SJSA1 (cell line): Measurements from ENCODE around the gene OR2G2. TPM values are rescaled to one million over a fixed set of nuclear protein-coding genes. Genes with fewer than 3 reads are reported as not detected.

Experiments used
- DNase-seq, 2 experiments: peaks; one replicate each; pipeline ENCODE4 v3.0.0-alpha.2; 2015 to 2020; ENCODE audit warnings: low spot score in 2 of 2, low read depth in 1 of 2
- H3K27ac ChIP-seq: fragments of 250-450 bp; sonication (Bioruptor Pico); 2 replicates; pipeline ENCODE4 v1.5.1; 2020; ENCODE audit warnings: mild to moderate bottlenecking, moderate library complexity
- H3K27me3 ChIP-seq: fragments of 250-450 bp; sonication (Bioruptor Pico); replicated peaks from 2 replicates; pipeline ENCODE4 v1.5.1; 2020; ENCODE audit warnings: mild to moderate bottlenecking, moderate library complexity
- H3K36me3 ChIP-seq: fragments of 250-450 bp; sonication (Bioruptor Pico); 2 replicates; pipeline ENCODE4 v1.5.1; 2020; ENCODE audit warnings: mild to moderate bottlenecking
- H3K4me1 ChIP-seq: fragments of 250-450 bp; sonication (Bioruptor Pico); replicated peaks from 2 replicates; pipeline ENCODE4 v1.6.1; 2021; ENCODE audit warnings: mild to moderate bottlenecking
- H3K4me3 ChIP-seq: fragments of 250-450 bp; sonication (Bioruptor Pico); 2 replicates; pipeline ENCODE4 v1.5.1; 2020; ENCODE audit warnings: mild to moderate bottlenecking
- H3K9me3 ChIP-seq: fragments of 250-450 bp; sonication (Bioruptor Pico); replicated peaks from 2 replicates; pipeline ENCODE4 v1.5.1; 2020; ENCODE audit warnings: mild to moderate bottlenecking
- total RNA-seq: library from RNA; depleted of rRNA; stranded (reverse); fragments of >200 nt; shearing (Covaris generic); gene quantifications from 2 replicates; pipeline ENCODE4 v1.2.3, GENCODE V29; 2014; rRNA removed

The OR2G2 gene
- total RNA-seq, 1 experiment from 2014 or later = not detected

DNA sequence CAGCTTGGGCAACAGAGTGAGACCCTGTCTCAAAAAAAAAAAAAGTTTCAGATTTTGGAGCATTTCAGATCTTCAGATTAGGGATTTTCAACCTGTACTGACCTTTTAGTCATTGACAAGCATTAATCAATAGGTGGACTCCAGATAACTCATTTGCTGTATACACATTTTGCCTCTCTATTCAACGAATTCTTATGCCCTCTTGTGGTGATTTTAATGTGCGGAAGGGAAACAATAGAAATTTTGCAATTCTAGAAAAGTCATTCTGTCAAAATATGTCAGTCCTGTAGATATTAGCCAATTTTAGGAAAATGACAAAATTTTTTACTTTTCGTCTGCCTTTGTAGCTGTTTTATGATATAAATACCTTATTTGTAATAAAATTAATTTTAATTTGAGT is 11.6 kb upstream of the OR2G2 start:
- Histone ChIP-seq H3K4me1 (no peaks in the 10 kb centered on the region), H3K4me3 (no peak overlapping the region), H3K27ac (no peak overlapping the region), H3K36me3 (no peaks in the 10 kb centered on the region), H3K27me3 (no peaks in the 10 kb centered on the region), H3K9me3 (peaks cover 11% of the 10 kb centered on the region; the same call in 1 of the 2 replicates)
- no peak for DNase-seq

DNA sequence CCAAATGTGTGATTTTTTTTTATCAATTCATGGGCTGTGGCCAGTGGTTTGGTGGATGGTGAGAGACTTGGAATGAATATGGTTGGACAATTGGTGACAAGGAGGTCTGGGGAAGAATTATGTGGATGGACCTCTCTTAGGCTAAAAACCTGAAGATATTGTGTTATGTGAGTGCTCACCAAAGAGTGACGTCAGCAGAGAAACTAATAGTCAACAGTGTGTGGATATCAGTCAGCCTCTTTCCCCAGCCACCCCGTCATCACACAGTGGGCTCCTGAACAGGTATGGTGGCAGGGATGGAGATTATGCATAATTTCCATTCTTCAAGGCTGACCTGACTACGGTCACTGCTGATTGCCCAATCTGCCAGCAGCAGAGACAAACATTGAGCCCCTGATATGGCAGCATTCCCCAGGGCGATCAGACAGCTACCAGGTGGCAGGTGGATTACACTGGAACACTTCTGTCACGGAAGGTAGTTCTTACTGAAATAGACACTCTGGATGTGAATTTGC is 9.2 kb upstream of the OR2G2 start:
- no peak for DNase-seq
- no peaks in the 10 kb centered on the region for H3K36me3 ChIP-seq
- no peaks in the 10 kb centered on the region for H3K4me1 ChIP-seq
- peaks cover 11% of the 10 kb centered on the region; the same call in 1 of the 2 replicates for H3K9me3 ChIP-seq
- H3K4me3 ChIP-seq = no peak overlapping the region
- no peak overlapping the region for H3K27ac ChIP-seq
- H3K27me3 ChIP-seq = no peaks in the 10 kb centered on the region

DNA sequence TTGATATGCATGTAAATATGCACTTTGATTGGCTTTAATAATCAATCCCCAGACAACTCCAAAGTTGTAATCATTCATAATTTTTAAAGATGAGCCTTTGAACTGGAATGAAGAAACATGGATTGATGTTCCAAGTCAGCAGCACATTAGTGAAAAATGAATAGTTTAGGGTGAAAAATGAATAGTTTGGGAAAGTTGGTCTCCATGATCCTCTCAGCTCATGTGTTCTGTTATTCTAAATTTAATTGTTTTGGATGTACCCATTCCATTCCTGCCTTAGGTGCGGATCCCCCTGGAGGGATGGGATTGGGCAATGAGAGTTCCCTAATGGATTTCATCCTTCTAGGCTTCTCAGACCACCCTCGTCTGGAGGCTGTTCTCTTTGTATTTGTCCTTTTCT is 17.1 kb downstream of the OR2G2 start, which contains the start of gene OR2G3:
Gene OR2G3, plus strand, starts transcription at position 301 of the 400 bp plus-strand sequence. Its CDS starts 0 bp downstream, at position 301.
- H3K9me3 ChIP-seq = peaks cover 5% of the 10 kb centered on the region; the same call in 1 of the 2 replicates
- no peak within 1 kb of the TSS for H3K4me3 ChIP-seq
- H3K36me3 ChIP-seq = no peaks in the 10 kb centered on the region
- H3K27ac ChIP-seq = no peak within 1 kb of the TSS
- H3K4me1 ChIP-seq = no peaks in the 10 kb centered on the region
- DNase-seq = no peak
- no peaks in the 10 kb centered on the region for H3K27me3 ChIP-seq

DNA sequence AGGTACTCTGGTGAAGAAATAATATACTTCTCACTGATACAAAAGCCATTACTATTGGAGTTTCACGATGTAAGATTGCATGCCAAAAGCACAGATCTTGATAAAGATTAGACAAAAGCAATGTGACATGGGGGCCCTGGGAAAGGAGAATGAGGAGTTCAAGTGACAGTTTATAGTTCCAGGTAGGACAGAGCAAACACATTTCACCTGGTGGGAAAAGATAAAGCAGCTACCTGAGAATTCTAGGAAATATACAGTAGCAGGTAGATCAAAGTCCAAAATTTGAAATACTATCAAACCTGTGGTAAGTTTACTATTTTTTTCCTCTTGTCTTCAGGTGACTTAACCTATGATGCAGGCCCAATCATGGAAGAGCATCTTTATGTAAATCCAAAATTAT is 25.2 kb downstream of the OR2G2 start:
- Histone ChIP-seq H3K36me3 (no peaks in the 10 kb centered on the region), H3K4me1 (no peaks in the 10 kb centered on the region), H3K4me3 (no peak overlapping the region), H3K27ac (no peak overlapping the region), H3K27me3 (no peaks in the 10 kb centered on the region), H3K9me3 (peaks cover 6% of the 10 kb centered on the region; the same call in 1 of the 2 replicates)
- no peak for DNase-seq

DNA sequence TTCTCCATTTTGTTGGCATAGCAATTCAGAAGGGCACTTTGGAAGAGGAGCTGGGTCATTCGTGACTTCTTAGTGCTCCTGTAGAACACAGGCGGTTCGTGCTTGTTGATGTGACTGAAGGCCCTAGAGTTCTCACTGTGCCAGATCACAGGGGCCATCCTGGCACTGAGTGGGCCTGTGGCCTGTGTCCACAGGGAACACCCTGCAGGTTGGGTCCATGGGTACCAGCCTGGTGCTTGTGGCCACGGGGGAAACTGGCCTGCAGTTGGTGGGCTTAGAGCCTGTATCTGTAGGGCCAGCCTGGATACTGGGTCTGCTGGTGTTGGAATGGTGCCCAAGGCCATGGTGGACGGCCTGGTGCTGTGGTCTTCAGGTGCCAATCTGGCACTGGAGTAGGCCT is 26.5 kb downstream of the OR2G2 start:
- Histone ChIP-seq H3K4me3 (no peak overlapping the region), H3K27me3 (no peaks in the 10 kb centered on the region), H3K27ac (no peak overlapping the region), H3K4me1 (no peaks in the 10 kb centered on the region), H3K36me3 (no peaks in the 10 kb centered on the region), H3K9me3 (peaks cover 6% of the 10 kb centered on the region; the same call in 1 of the 2 replicates)
- no peak for DNase-seq

DNA sequence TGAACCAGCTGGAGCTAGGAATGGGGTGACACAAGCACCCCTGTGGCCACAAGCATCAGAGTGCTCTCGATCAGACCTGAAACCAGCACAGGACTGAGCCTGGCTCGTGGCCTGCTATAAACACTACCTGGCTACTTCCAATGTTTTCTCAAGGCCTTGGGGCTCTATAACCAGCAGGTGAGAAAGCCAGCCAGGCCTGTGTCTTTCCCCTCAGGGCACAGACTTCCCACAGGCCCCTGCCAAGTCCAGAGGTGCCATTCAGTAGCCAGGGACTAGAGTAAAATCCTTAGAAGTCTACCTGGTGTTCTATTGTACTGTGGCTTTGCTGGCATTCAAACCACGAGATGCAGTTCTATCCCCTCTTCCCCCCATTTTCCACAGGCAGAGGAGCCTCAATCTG is 39.8 kb downstream of the OR2G2 start:
- H3K9me3 ChIP-seq = no peaks in the 10 kb centered on the region
- no peaks in the 10 kb centered on the region for H3K27me3 ChIP-seq
- H3K27ac ChIP-seq = no peak overlapping the region
- no peak for DNase-seq
- no peaks in the 10 kb centered on the region for H3K36me3 ChIP-seq
- H3K4me3 ChIP-seq = no peak overlapping the region
- no peaks in the 10 kb centered on the region for H3K4me1 ChIP-seq

DNA sequence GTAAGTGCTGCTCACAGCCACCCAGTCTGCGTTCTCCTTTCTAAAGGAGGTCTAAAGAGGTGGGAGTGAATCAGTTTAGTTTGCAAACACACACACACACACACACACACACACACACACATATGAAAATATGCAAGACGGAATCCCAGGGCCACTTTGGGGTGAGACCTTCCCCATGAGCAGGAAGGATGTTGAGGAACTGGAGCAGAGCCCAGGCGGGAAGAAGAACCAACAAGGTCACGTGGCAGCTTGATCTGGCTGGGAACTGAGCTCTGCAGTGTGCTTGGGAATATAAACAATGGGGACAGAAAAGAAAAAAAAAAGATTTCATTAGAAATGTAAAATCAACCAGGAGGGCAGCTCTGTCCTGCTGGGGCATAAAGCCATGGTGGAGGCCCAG is 49.9 kb downstream of the OR2G2 start:
- no peak overlapping the region for H3K4me3 ChIP-seq
- H3K27me3 ChIP-seq = no peaks in the 10 kb centered on the region
- H3K27ac ChIP-seq = no peak overlapping the region
- no peaks in the 10 kb centered on the region for H3K36me3 ChIP-seq
- H3K4me1 ChIP-seq = no peaks in the 10 kb centered on the region
- DNase-seq = no peak
- peaks cover 12% of the 10 kb centered on the region; the same call in 1 of the 2 replicates for H3K9me3 ChIP-seq

DNA sequence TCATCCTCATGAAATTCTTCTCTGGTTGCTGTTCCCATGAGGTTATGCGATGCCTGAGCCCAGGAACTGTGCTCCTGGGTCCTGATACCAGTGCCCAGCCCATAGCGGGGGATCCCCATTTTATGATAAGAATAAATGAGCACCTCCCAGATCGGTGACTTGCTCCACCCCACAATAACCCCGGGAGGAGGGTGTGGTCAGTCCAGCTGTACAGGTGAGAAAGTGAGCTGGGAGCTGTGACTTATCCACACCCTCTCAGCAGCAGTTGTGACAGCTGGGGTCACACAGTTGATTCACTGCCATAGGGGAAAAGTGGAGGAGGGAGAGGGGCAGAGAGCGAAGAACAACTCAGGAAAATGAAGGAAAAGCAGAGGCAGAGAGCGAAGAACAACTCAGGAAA is 50.6 kb downstream of the OR2G2 start:
- H3K27me3 ChIP-seq = no peaks in the 10 kb centered on the region
- H3K4me3 ChIP-seq = no peak overlapping the region
- no peak overlapping the region for H3K27ac ChIP-seq
- peaks cover 16% of the 10 kb centered on the region for H3K9me3 ChIP-seq
- no peak for DNase-seq
- no peaks in the 10 kb centered on the region for H3K36me3 ChIP-seq
- H3K4me1 ChIP-seq = no peaks in the 10 kb centered on the region

Other genes with a start within 250 kb of the OR2G2 start
- gene NLRP3, start 172.2 kb upstream of the OR2G2 start, total RNA-seq = 0.16 and 0.37 TPM in 2 replicates
- gene OR2B11, start 130.3 kb upstream of the OR2G2 start, total RNA-seq = not detected in 2 replicates
- gene OR2C3, start 51.9 kb upstream of the OR2G2 start, total RNA-seq = not detected in 2 replicates
- gene GCSAML, start 39.2 kb upstream of the OR2G2 start, total RNA-seq = not detected in 2 replicates
- gene OR2G3, start 17.2 kb downstream of the OR2G2 start, total RNA-seq = not detected in 2 replicates
- gene OR13G1, start 91.4 kb downstream of the OR2G2 start, total RNA-seq = not detected in 2 replicates
- not detected in 2 replicates for gene OR6F1, start 128.3 kb downstream of the OR2G2 start, total RNA-seq
- not detected in 2 replicates for gene OR14K1, start 150.3 kb downstream of the OR2G2 start, total RNA-seq
- gene OR14A2, start 159.8 kb downstream of the OR2G2 start, total RNA-seq = not detected in 2 replicates
- not detected in 2 replicates for gene OR1C1, start 172.2 kb downstream of the OR2G2 start, total RNA-seq
- gene OR14A16, start 235.8 kb downstream of the OR2G2 start, total RNA-seq = not detected in 2 replicates